ENCODE results near the gene MTARC1. TPM values are rescaled to one million over a fixed set of nuclear protein-coding genes. Genes with fewer than 3 reads are reported as not detected.

MTARC1 gene
- total RNA-seq, 1 donor from 2014 or later = 0.73 TPM

DNA sequence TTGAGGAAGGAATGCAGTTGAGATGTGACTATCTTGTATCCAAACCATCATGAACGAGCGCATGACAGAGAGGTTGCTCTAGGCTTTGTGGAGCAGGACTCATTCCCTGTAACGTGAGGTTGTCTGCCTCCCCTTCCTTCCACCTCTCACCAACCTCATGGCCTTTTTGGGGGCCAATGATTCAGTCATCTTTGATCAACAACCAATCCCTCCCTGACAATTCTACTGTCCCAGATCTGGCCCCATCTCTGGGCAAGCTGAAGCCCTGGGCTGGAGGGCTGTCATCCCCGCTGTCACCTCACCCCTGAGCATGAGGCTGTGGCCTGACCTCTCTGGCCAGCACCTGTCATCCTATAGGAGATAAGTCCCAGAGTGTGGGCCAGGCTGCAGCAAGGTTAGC is 19.7 kb downstream of the MTARC1 start:
- no peak for DNase-seq (ENCODE audit: low read depth, low spot score)

DNA sequence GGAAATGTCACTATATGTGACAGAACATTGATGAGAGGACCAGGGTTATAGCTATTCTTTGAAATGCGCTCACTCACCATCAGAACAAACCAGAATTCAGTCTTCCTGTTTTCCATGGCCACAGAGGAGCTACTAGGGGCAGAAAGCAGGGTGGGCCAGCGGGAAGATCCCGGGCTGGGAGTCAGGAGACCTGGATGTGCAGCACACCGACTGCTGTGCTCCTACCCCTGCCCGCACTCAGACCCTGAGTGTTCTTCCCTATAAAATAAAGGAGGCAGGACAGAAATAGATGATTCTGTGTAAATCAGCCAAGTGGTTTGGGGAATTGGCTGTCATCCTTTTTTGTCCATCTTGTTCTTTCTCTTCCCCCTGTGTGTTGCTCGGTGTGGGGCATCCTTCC is 21.0 kb downstream of the MTARC1 start:
- no peak for DNase-seq (ENCODE audit: low read depth, low spot score)

DNA sequence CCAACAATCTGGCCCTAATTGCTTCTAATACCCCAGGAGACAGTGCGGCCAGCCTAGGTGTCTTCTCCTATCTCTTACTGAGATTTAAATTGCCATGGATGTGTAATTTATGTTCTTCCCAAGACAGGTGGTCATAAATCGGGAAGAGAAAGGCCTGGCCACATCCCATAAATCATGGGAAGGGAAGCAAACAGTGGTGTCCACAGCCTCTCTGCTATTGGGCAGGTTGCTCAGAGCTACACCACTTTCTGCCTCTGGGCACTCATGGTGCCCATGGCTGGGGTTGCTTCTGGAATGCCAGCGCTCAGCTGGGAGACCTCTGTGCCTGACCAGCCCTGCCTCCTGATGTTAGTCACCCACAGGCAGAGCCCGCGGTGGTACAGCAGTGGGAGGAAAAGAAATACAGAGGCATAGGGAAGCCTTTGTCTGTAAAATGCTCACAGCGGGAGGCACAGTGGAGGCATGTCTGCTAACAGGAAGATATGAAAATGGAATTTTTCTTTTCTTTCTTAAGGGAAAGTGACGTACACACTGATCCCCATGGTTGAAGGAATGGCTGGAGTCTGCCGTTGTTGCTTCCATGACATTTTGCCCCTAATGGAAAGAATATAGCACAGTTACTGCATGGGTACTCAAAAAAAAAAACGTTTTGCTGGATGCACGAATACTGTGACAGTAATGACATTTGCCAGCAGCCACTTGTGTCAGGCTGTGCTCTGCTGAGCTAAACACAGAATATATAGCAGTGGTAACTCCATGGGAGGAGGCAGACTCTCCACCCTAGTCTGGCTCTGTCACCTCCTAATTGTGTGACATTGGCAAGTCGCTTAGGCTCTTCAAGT is 21.9 kb downstream of the MTARC1 start:
- no peak for DNase-seq (ENCODE audit: low read depth, low spot score)

DNA sequence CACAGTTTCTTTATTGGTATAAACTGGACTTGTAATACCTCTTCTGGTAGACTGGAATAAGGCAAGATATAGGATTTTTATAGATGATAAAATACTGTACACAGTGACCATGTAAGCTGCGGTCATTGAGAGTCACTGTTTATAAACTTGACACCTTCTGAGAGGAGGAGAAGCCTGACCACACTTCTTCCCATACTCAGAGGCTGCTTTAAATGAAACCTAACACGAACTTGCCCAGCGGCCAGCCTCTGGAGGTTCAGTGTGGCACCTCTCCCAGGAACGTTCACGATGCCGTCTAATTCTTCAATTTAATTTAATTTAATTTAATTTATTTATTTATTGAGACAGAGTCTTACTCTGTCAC is 22.5 kb downstream of the MTARC1 start:
- DNase-seq (ENCODE audit: low read depth, low spot score) = no peak

DNA sequence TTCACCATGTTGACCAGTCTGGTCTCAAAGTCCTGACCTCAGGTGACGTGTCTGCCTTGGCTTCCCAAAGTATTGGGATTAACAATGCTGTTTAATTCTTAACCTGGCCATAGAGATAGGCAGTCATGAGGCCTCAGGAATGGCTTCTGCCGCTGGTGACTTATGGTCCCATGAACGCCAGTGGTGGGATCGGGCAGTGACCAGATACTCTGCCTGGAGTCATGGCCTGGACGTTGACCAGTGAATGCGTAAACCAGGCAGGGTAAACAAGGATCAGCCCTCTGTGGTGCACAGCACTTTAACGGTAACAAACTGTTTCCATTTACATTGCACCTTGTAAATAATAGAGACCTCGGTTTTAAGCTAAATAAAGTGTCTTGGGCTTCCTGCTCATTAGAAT is 23.0 kb downstream of the MTARC1 start:
- no peak for DNase-seq (ENCODE audit: low read depth, low spot score)

DNA sequence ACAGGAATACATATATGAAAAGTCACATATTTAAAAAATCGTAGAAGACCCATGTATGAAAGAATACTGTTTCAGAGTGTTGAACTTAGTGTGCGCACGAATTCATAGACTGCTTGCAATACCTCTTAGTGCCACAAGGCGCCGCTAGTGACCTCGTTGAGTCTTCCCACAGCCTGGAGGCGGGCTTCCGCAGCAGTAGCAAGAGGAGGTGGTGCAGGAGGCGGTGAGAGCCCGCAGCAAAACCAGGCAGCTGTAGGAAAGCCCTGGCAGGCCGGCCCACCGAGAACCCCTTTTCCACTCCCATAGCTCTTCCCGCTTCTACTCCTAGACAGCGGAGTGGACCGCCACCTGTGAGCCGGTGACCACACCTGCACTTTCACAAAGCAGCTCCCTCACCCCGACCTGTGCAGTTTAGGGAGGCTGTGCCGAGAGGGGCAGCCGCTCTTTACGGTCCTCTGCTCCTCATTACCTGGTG is 23.5 kb downstream of the MTARC1 start:
- DNase-seq (ENCODE audit: low read depth, low spot score) = peak; percentile 56

DNA sequence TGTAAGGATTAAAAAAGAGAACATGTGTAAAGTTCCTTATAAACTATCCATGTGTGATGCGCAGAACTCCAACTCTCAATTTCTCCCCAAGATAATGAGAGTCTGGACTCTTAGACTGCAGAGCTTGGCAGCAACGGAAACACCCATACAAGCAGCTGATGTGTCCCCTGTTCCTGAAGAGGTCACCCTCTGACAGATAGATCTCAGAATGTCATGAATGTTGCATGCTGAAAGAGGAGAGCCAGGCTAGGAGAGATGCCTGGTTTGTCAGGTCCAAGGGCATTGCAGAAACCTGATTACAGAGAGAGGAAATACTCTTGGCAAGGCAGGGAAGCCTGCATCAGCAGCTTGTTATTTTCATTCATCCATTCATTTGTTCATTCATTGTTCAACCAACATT is 24.2 kb downstream of the MTARC1 start:
- no peak for DNase-seq (ENCODE audit: low read depth, low spot score)

DNA sequence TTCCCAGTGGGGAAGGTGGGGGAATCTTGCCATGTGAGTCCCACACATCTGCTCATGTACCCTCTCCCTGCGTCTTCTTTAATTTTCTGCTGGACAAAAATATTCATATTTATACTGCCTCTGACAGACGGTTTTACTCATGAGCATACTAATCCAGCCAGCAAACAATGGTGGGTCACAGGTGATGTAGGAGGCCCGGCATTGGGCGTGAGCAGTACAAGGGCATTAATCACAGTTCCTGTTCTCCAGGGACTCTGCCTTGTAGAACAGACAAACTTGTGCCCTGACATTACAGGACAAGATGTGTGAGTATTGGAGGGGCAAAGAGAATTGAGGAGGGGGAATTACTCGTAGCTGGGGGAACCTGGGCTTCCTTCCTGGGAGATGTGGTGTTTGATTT is 25.0 kb downstream of the MTARC1 start:
- DNase-seq (ENCODE audit: low read depth, low spot score) = no peak

DNA sequence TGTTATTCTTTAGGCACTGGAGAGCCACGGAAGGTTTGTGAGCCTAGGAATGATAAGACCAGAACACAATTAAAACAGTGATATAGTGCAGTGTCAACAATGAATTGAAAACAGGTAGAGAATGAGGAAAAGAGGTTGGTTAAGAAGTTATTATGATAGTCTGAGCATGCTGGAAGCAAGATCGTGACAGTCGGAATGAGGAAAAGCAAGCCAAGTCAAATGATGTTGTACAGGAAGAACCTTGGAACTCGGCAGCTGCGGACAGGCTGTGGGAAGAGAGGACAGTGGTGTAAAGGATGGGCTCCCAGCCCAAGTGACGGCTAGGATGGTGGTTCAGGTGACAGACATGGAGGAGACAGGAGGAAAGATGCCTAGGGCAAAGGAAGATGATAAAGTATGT is 25.6 kb downstream of the MTARC1 start:
- DNase-seq (ENCODE audit: low read depth, low spot score) = no peak

DNA sequence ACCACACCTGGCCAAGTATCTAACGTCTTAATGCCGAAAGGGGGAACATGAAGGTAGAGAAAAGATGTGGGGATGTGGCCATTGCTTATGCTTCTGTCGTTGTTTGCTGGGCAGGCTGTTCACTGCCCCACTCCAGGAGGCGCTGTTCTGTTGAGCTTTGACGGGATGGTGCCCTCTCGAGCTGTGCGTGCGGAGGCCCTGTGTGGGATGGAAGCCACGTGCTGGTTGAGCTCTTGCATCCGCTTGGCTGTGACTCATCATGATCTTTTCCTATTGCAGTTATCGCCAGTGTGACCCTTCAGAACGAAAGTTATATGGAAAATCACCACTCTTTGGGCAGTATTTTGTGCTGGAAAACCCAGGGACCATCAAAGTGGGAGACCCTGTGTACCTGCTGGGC is 26.3 kb downstream of the MTARC1 start:
- no peak for DNase-seq (ENCODE audit: low read depth, low spot score)

DNA sequence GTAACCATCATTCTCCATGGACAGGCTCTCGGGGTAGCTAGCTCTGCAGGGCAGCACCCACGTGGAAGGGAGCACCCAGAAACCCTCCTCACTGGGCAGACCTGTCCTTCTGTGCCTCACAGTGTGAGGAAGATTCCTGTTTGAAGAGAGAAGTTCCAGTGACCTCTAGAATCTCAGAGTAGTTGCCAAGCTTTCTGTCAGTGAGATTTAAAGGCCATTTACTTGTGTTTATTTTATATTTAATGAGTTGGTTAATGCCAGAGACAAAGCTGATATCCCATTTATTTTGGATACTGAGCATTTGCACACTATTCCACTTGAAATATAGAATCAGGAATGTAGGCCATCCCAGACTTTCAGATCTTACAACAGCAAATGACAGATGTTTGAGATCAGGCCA is 28.7 kb downstream of the MTARC1 start:
- DNase-seq (ENCODE audit: low read depth, low spot score) = no peak

DNA sequence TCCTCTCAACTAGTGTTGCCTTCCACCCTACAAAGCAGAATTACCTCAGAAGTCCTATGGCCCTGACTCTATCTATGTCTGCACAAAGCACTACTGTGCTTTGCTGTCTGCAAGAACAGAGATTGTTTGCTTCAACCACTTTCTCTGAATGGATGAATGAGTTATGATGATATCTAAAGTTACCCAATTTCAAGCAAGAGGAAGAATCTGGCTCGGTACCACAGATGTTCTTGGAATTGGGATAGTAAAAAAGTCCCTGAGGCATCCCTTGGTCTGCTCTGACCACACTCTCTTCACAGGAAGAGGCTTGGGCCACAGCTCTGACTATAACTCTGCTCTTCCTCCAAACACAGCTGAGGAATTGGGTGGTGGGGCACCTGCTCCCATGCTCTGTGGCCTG is 31.2 kb downstream of the MTARC1 start:
- no peak for DNase-seq (ENCODE audit: low read depth, low spot score)

DNA sequence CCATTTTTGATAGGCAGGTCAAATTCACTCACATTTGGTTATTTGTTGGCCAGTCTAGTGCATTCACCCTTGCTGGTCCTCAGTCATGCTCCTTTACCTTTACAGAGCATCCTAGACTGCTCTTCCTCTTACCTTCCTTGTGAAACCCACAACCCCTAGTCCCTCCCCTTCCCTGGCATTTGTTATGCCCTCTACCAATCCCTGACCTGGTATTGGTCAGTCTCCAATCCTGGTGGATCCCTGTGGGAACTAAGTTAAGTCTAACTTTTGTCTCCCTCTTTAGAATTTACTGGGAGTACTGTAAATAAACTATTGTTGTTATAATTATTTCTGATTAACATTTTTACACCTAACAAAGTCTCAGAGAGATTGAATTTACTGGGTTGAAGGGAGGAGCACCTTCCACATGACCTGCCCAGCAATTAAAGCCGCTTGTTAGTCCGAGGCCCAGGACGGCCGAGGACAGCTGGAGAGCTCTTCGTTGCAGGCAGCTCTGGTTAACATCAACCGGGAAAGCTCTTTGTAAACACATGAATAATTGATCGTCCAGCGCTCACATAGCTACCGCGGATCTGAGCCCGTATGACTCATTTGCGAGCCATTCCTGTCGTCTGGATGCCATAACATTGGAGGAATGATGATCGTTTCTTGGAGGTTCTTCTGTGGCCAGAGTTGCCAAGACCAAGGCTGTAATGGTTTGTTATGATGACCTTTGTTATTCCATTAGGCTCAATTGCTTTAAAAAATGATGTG is 31.9 kb downstream of the MTARC1 start:
- DNase-seq (ENCODE audit: low read depth, low spot score) = no peak

DNA sequence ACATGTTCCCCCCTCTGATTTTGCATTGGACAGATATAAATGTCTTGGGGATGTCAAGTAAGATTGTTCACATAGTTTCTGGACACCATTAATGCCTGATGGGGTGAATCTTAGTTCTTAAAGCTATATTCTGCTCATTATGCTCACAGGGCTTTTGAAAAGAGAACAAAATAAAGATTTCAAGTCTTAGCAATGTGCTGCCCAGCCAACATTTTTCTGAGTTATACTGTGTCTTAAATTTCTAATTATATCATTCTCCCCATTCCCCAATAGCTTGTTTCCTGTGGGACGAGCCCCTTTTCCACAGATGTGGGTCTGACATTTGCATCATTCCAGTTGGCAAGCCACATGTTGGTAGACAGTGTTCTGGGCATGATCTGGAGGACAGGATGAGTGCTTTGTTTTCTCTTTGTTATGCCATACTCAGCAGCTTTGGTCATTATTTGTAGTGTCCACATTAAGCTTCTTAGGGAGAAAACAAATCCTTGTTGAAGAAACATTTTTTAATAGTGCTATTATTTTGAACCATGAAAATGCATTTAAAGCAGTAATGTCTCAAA is 32.8 kb downstream of the MTARC1 start:
- DNase-seq (ENCODE audit: low read depth, low spot score) = no peak

DNA sequence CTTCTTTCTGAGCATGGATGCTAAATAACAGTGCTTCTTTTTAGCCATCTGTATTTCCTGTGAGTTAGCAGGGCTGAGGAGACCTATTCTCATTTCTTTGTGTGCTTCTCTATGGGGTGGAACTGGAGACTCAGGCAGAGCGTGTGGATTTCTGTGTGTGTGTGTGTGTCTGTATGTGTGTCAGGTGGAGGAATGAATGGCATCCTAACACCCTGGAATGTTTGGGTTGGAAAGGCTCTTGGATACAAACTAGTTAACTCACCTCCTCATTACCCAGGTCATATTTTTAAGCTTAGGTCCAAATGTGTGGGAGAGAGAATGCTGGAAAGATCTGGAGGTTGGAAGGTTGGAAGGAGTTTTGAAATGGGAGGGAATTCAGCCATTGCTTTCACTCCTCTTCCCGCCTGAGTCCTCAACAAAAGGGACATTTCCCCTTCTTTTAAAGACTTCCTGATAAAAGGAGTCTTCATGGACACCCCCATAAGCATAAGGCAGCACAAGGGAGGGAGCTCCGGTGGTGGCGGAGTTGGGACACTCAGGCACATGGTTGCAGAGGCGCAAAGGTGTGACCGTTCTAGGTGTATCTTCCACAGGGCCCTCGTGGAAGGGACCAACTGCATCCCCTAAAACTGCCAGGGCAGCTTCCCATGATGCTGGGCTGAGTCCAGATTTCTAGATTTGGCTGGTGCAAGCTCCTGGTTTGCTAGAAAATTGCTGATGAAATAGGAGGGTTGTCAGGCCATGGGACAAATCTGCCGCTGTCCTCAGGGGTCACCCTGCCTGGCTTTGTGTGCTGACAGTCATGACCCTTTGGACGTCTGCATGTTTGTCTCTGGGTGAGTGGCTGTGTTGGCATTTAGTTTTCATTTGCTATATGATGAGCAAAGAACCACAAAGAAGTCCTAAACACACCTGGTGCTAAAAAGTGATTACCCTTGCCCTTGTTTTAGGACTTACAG is 37.6 kb downstream of the MTARC1 start:
- no peak for DNase-seq (ENCODE audit: low read depth, low spot score)

DNA sequence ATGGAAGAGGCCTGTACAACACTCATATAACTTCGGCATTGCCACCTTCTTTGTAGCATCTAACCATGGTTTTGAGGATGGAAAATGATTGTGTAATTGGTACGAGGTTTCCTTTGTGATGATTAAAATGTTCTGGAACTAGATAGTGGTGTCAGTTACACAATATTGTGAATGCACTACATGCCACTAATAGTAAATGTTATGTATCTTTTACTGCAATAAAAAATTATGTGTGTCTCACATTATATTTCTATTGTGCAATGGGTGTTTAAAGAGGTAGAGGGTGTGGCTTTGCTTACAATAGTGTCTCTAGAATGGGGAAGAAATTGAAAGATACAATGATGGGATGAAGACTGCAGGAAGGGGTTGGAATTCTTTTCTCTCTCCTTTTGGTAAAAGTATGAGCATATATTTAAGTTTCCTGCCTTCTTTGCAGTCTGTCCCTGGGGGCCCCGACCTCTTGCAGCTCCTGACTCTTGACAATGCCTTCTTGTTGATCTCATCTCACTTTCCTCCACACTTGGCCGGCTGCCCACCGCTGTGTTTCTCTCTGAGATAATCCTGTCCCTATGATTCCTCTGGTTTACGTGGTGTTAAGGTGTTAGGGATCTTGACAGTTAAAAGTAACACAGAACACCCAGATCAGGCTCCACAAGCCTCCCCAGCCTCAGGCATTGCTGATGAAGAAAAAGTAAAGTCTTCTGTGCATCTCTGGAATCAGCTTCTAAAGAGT is 39.3 kb downstream of the MTARC1 start:
- no peak for DNase-seq (ENCODE audit: low read depth, low spot score)

DNA sequence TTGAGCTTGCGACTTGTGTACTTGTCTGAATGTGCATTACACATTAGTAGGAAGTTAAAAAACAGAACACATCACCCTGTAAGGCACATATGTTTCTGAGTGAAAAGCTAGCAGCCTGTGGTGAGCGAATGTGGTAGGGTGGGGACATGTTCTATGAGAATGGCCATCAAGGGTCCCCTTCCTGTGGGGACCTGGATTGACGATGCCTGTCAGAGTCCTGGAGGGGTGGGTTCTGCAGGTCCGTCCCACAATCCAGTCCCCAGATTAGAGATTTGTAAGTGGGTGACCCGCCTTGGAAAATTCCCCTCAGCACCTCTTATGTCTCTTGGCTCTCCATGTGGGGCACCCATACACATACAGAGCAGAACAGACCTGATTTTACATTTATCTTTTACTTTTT is 40.0 kb downstream of the MTARC1 start:
- DNase-seq (ENCODE audit: low read depth, low spot score) = no peak

DNA sequence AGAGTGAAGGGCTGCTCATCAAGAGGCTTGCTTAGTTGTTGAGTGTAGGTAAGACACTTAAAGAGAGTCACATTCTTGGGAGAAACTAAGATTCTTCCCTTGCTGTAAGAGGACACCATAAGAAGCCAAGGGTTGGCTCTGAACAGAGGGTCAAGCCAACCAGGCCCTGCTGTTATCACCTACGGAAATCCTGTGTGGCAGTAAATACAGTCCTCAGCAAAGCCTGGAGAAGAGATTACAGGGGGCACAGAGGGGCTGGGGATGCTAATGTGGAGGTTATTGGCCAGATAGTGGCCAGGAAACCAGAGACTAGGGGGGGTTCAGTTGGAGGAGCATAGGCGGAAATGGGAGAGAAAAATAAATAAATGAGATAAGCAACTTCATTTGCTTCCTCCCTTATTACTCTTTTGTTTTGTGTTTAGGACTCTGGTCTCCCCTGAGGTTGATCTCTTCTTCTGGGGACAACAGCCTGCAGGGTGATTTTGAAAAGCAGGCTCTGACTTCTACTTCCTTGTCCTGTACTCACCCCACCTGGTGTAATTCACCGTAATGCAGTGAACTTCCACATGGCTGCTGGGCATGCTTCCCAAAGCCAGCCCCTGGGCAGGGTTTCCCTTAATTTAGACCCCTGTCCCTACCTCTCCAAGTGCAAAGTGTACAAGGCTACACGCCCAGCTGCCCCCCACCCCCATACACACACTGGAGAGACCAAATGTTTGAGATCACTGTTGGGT is 40.9 kb downstream of the MTARC1 start:
- DNase-seq (ENCODE audit: low read depth, low spot score) = no peak

DNA sequence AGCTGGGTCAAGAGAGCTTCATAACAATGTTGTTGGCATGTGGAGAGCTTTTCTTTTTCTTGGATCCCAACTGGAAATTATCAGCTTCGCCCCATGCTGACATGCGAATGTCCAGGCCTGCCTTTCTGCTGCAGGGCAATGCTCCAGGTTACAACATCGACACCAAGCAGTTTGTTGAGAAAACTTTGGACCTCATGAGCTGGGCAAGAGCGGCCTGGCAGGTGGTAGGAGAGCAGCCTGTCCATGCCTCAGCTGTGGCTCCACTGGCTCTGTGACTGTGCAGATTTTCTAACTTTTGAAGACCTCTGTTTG is 41.4 kb downstream of the MTARC1 start:
- DNase-seq (ENCODE audit: low read depth, low spot score) = no peak

DNA sequence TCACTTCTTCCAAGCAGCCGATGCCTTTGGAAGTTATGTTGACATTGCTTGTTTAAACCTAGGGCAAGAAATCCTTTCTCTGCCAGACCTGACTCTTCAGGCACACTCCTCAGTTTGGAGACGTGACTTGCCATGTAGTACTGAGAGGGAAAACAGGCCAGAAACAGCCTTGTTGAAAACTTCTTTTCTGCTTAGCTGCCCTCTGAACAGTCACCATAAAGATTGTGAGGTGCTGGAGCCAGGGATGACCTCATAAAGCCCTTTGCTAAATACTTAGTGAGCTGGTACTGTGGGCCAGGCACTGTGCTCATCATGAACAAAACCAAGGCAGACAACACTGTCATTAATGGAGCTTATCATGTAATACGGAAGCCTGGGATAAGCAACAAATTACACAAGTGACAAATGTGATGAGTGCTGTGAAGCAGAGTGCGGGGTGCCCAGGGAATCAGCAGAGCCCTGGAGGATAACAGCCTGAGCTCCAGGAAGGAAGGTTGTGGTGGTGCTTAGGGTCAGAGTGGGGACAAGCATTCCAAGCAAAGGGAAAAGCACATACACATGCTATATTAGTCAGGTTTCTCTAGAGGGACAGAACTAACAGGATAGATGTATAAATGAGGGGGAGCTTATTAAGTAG is 42.4 kb downstream of the MTARC1 start:
- no peak for DNase-seq (ENCODE audit: low read depth, low spot score)

Measured in pulmonary artery endothelial cell (primary cell).